HCT116 (cell line): ENCODE results near the gene TMEM184B. TPM values are rescaled to one million over a fixed set of nuclear protein-coding genes. Genes with fewer than 3 reads are reported as not detected.

Experiments used
- ATAC-seq: fragments of 200-7000 bp; cut with Tn5 transposase; 2 replicates; pipeline ENCODE4 v1.9.1; 2020; ENCODE audit warnings: mild to moderate bottlenecking, moderate library complexity
- BruUV-seq: library from RNA; stranded (reverse); fragments of 400-500 nt; replicated peaks from 2 replicates; lab custom pipeline; 2021; lab: Mats Ljungman, UMichigan
- CTCF ChIA-PET: fragments of 300-600 bp; sonication (Branson Sonifier 250); formaldehyde crosslinking; loops from one replicate; lab custom pipeline; 2021; ENCODE audit warnings: antibody characterized with exemption; lab: Charles Lee
- POLR2A ChIA-PET: fragments of 300-600, 350-600 bp; sonication (Branson Sonifier 250); formaldehyde crosslinking; loops from one replicate; lab custom pipeline; 2021; ENCODE audit warnings: antibody characterized with exemption; lab: Charles Lee
- RAD21 ChIA-PET, 2 experiments: fragments of 300-600 bp; sonication (Branson Sonifier 250); formaldehyde crosslinking; loops; one replicate each; lab custom pipeline; 2023; ENCODE audit warnings: low total read pairs in 2 of 2; ENCODE audit not compliant: uncharacterized antibody in 2 of 2, unreplicated experiment in 2 of 2, low non-redundant PET in 1 of 2; lab: Charles Lee
- DNase-seq: peaks from one replicate; pipeline ENCODE4 v3.0.0-alpha.2; 2010; ENCODE audit warnings: low read depth, low spot score
- H2AFZ ChIP-seq: fragments of 200-600 bp; shearing (Covaris generic), sonication (generic); 2 replicates; pipeline ENCODE4 v1.6.1; 2017; ENCODE audit warnings: low read depth, mixed run types, mixed read lengths, antibody characterized with exemption, low read length; ENCODE audit not compliant: poor library complexity, severe bottlenecking
- H3K27ac ChIP-seq: 2 replicates; pipeline ENCODE4 v1.5.1; 2012; ENCODE audit warnings: low read depth, low read length
- H3K27me3 ChIP-seq: fragments of 200-600 bp; sonication (generic); 2 replicates; pipeline ENCODE4 v1.6.1; 2016; ENCODE audit warnings: mixed run types, low read length, mixed read lengths; ENCODE audit not compliant: insufficient read depth
- H3K36me3 ChIP-seq, 2 experiments: fragments of 200-500 bp in 1 of 2; fragments of 200-600 bp in 1 of 2; sonication (Bioruptor generic) in 1 of 2; sonication (generic) in 1 of 2; 2 replicates each; pipeline versions ENCODE4 v1.5.1 to v1.6.1; 2014 to 2016; ENCODE audit warnings: low read length in 2 of 2, inconsistent platforms in 1 of 2, mixed read lengths in 1 of 2, mixed run types in 1 of 2; ENCODE audit not compliant: insufficient read depth in 2 of 2, control insufficient read depth in 1 of 2
- H3K4me1 ChIP-seq, 2 experiments: fragments of 200-600 bp in 1 of 2; sonication (generic) in 1 of 2; 2 replicates each; pipeline versions ENCODE4 v1.5.1 to v1.6.1; 2012 to 2017; ENCODE audit warnings: low read length in 2 of 2, inconsistent platforms in 1 of 2, mild to moderate bottlenecking in 1 of 2, mixed read lengths in 1 of 2, mixed run types in 1 of 2, moderate library complexity in 1 of 2; ENCODE audit not compliant: insufficient read depth in 2 of 2, control insufficient read depth in 1 of 2
- H3K4me2 ChIP-seq: fragments of 200-600 bp; sonication (generic); 2 replicates; pipeline ENCODE4 v1.6.1; 2017; ENCODE audit warnings: mixed run types, low read length, mixed read lengths
- H3K4me3 ChIP-seq, 2 experiments: fragments of 200-600 bp in 1 of 2; sonication (generic) in 1 of 2; replicated peaks in 1 of 2; 2 replicates each; pipeline ENCODE4 v1.5.1; 2011 to 2016; ENCODE audit warnings: low read length in 2 of 2, control low read depth in 1 of 2, low read depth in 1 of 2, mild to moderate bottlenecking in 1 of 2, mixed read lengths in 1 of 2, mixed run types in 1 of 2
- H3K79me2 ChIP-seq: fragments of 200-600 bp; sonication (generic); 2 replicates; pipeline ENCODE4 v1.6.1; 2017; ENCODE audit warnings: mild to moderate bottlenecking, mixed run types, low read length, moderate library complexity, mixed read lengths; ENCODE audit not compliant: insufficient read depth
- H3K9ac ChIP-seq: fragments of 200-600 bp; sonication (generic); 2 replicates; pipeline ENCODE4 v1.6.1; 2016; ENCODE audit warnings: low read length, mixed read lengths
- H3K9me2 ChIP-seq: fragments of 200-600 bp; sonication (generic), shearing (Covaris generic); 2 replicates; pipeline ENCODE4 v1.6.1; 2017; ENCODE audit warnings: mixed run types, mild to moderate bottlenecking, moderate library complexity; ENCODE audit not compliant: insufficient read depth
- H3K9me3 ChIP-seq, 2 experiments: fragments of 200-500 bp in 1 of 2; fragments of 200-600 bp in 1 of 2; sonication (Bioruptor generic) in 1 of 2; sonication (generic) in 1 of 2; 2 replicates each; pipeline ENCODE4 v1.6.1; 2014 to 2017; ENCODE audit warnings: low read length in 2 of 2, mixed read lengths in 2 of 2, inconsistent platforms in 1 of 2, low read depth in 1 of 2, mild to moderate bottlenecking in 1 of 2, mixed run types in 1 of 2, moderate library complexity in 1 of 2; ENCODE audit not compliant: control insufficient read depth in 1 of 2, insufficient read depth in 1 of 2
- H4K20me1 ChIP-seq: fragments of 200-600 bp; sonication (generic), shearing (Covaris generic); 2 replicates; pipeline ENCODE4 v1.6.1; 2017; ENCODE audit warnings: mixed run types, mild to moderate bottlenecking, moderate library complexity; ENCODE audit not compliant: insufficient read depth
- CBX3 ChIP-seq: IDR thresholded peaks from 2 replicates; pipeline ENCODE4 v1.6.1; 2012; ENCODE audit warnings: low read depth
- EGR1 ChIP-seq: IDR thresholded peaks from 2 replicates; pipeline ENCODE4 v1.6.1; 2012; ENCODE audit warnings: low read depth
- ELF1 ChIP-seq: IDR thresholded peaks from 2 replicates; pipeline ENCODE4 v1.6.1; 2012; ENCODE audit warnings: low read depth, borderline replicate concordance
- FOSL1 ChIP-seq: IDR thresholded peaks from 2 replicates; pipeline ENCODE4 v1.6.1; 2012; ENCODE audit warnings: low read depth
- JUND ChIP-seq: IDR thresholded peaks from 2 replicates; pipeline ENCODE4 v1.6.1; 2012
- MAX ChIP-seq: IDR thresholded peaks from 2 replicates; pipeline ENCODE4 v1.6.1; 2012
- POLR2A ChIP-seq: IDR thresholded peaks from 2 replicates; pipeline ENCODE4 v1.7.0; 2011; ENCODE audit warnings: borderline replicate concordance; ENCODE audit not compliant: insufficient read depth, insufficient read length; ENCODE audit errors: extremely low read depth
- POLR2AphosphoS5 ChIP-seq: IDR thresholded peaks from 2 replicates; pipeline ENCODE4 v1.6.1; 2011; ENCODE audit warnings: mild to moderate bottlenecking, low read depth, low read length, moderate library complexity
- REST ChIP-seq: IDR thresholded peaks from 2 replicates; pipeline ENCODE4 v1.6.1; 2012; ENCODE audit warnings: low read depth
- SIN3A ChIP-seq: IDR thresholded peaks from 2 replicates; pipeline ENCODE4 v1.6.1; 2012; ENCODE audit warnings: low read depth
- SP1 ChIP-seq: IDR thresholded peaks from 2 replicates; pipeline ENCODE4 v1.6.1; 2012; ENCODE audit warnings: low read depth
- TCF7L2 ChIP-seq: IDR thresholded peaks from 2 replicates; pipeline ENCODE4 v1.7.0; 2011; ENCODE audit warnings: borderline replicate concordance, inconsistent platforms; ENCODE audit not compliant: insufficient read depth, insufficient read length; ENCODE audit errors: extremely low read depth
- YY1 ChIP-seq: IDR thresholded peaks from 2 replicates; pipeline ENCODE4 v1.6.1; 2011; ENCODE audit warnings: low read length, low read depth, moderate library complexity, mild to moderate bottlenecking; ENCODE audit not compliant: insufficient replicate concordance; ENCODE audit errors: extremely low read depth
- ZFX ChIP-seq: fragments of 450-650 bp; IDR thresholded peaks from 2 replicates; pipeline ENCODE4 v1.6.1; 2017
- ZNF274 ChIP-seq: fragments of 200-500 bp; sonication (Bioruptor generic); IDR thresholded peaks from 2 replicates; pipeline ENCODE4 v1.6.1; 2014; ENCODE audit warnings: mild to moderate bottlenecking, low read depth, low read length, inconsistent platforms
- intact Hi-C: fragments of 100-400 bp; cut with micrococcal nuclease; formaldehyde crosslinking; loops from 2 replicates; pipeline ENCODE4 v1.10.0; 2022
- total RNA-seq: library from RNA; stranded (reverse); gene quantifications from one replicate; pipeline ENCODE4 v1.2.1, GENCODE V29; 2021; ENCODE audit not compliant: unreplicated experiment

TMEM184B gene
- total RNA-seq, 1 experiment from 2014 or later = 66.0 TPM

DNA sequence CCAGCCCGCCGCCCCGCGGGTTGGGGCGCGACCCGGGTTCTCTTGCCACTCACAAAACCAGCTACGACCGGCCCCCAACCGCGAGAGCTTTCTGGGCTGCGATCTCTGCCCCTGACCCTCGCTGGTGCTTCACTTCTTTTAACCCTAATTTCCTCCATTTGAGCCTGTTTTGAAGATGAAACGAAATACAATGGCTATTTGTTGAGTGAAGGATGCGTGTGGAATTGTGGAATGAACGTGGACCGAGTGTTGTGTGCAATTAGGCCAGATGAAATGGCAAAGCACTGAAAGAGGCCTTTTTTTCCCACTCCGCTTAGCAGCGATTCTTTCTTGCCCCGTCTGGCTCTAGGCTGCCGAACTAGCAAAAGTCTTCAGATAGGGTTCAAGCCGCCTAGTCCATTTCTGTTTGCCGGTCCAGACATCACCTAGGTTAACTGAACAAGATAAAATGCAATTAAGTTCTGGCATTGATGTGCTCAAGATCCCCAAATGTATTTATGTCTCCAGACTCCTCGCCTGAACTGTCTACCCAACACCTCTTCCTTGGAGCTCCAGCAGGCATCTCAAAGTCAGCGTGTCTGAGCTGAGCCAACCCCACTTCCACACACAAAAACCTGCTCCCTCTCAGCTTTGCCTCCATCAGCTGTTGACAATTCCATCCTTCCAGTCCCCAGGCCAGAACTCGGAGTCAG is 471 bp upstream of the TMEM184B start:
- peaks cover 20 to 34% of the 10 kb centered on the region in 2 experiments; a peak in 3 of 4 replicates for H3K4me1 ChIP-seq
- no TSS peak for BruUV-seq
- H4K20me1 ChIP-seq = no peaks in the 10 kb centered on the region
- H3K9ac ChIP-seq = peak overlapping the region; percentile 92
- POLR2A ChIA-PET = no interaction called here
- H3K36me3 ChIP-seq = no peaks in the 10 kb centered on the region
- ATAC-seq (peak; percentile 7; the same call in 1 of the 2 replicates), DNase-seq (no peak)
- CTCF ChIA-PET = interaction anchor here (1.5 kb wide), 1 partner anchor 11 kb away, joined by 3 read pairs; no protein-coding TSS in a partner anchor
- no peaks in the 10 kb centered on the region for H3K27me3 ChIP-seq
- TF ChIP-seq ZFX (no peak), JUND (no peak)
- H3K79me2 ChIP-seq = peaks cover 44% of the 10 kb centered on the region
- H2AFZ ChIP-seq = peak overlapping the region; percentile 96
- H3K4me3 ChIP-seq = peak overlapping the region; percentile 54 to 96
- H3K9me3 ChIP-seq = no peaks in the 10 kb centered on the region
- H3K27ac ChIP-seq = peak overlapping the region; percentile 77; the same call in 1 of the 2 replicates
- no peaks in the 10 kb centered on the region for H3K9me2 ChIP-seq
- RAD21 ChIA-PET = no interaction called here
- H3K4me2 ChIP-seq = peak overlapping the region; percentile 85
- intact Hi-C loops = no loop called here

- H3K4me2 ChIP-seq = peak overlapping the region; percentile 85
- no peak for DNase-seq
- BruUV-seq = no TSS peak
- peaks cover 53% of the 10 kb centered on the region for H3K79me2 ChIP-seq
- peak; percentile 33 for ATAC-seq
- H3K9me2 ChIP-seq = no peaks in the 10 kb centered on the region
- no peaks in the 10 kb centered on the region for H3K9me3 ChIP-seq
- POLR2A ChIA-PET = no interaction called here
- H2AFZ ChIP-seq = no peak overlapping the region
- no peaks in the 10 kb centered on the region for H4K20me1 ChIP-seq
- H3K27ac ChIP-seq = peak overlapping the region; percentile 77
- no peaks in the 10 kb centered on the region for H3K27me3 ChIP-seq
- RAD21 ChIA-PET = no interaction called here
- CTCF ChIA-PET = no interaction called here
- intact Hi-C loops = no loop called here
- peaks cover 20 to 34% of the 10 kb centered on the region in 2 experiments; a peak in 3 of 4 replicates for H3K4me1 ChIP-seq
- no peaks in the 10 kb centered on the region for H3K36me3 ChIP-seq
- peak overlapping the region; percentile 92 for H3K9ac ChIP-seq
- peak overlapping the region; percentile 88 to 96 for H3K4me3 ChIP-seq
- TF ChIP-seq SIN3A = no peak
- TF ChIP-seq SP1 = no peak
- TF ChIP-seq YY1 = no peak
- no peak for TF ChIP-seq POLR2A
- TF ChIP-seq ELF1 = no peak
- TF ChIP-seq ZNF274 = no peak
- no peak for TF ChIP-seq FOSL1
- TF ChIP-seq POLR2AphosphoS5 = no peak
- no peak for TF ChIP-seq TCF7L2
- TF ChIP-seq REST = no peak
- TF ChIP-seq MAX = no peak
- no peak for TF ChIP-seq EGR1
- TF ChIP-seq JUND = no peak
- TF ChIP-seq CBX3 = no peak
Measured at GRCh38 chr22:38271927-38272372, 860 bp downstream of the TMEM184B start.
